ENCODE data around the gene MYMK. TPM values are rescaled to one million over a fixed set of nuclear protein-coding genes. Genes with fewer than 3 reads are reported as not detected.

MYMK gene
- total and polyA plus RNA-seq, 2 experiments from 2014 or later, result not detected

DNA sequence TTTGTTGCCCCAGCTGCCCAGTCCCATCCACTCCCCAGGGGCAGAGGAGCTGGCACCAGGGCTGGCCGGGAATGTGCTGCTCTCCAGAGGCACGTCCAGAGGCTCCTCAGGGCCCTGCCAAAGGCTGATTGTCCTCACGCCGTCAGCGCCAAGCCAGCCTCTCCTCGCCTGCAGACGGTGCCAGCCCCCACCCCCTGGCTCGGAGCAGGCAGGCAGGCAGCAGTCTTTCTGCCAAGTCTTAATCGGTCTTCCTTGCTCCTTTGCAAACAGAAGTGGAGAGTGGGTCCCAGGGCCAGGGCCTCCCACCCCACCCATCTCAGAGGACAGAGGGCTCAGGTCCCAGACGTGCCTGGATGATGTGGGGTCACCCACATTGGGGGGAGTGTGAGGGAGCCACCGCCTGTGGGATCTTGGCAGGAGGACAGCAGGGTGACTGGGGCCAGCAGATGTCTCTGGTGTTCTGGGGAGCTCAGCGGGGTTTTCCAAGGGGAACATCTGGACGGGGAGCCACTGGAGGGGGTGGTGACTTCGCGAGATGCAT lies 48.1 kb upstream of the MYMK start:
- no peak for TF ChIP-seq NANOG (IDR thresholded peaks at IDR 0.05; ENCODE audit: borderline replicate concordance)
- TF ChIP-seq POLR2AphosphoS5 (IDR thresholded peaks at IDR 0.05; ENCODE audit: low read depth), result no peak
- TF ChIP-seq ZNF331 (CRISPR knock-in tag; IDR thresholded peaks at IDR 0.05; ENCODE audit: low read depth), result no peak
- no peak for TF ChIP-seq REST (IDR thresholded peaks at IDR 0.05; ENCODE audit: unreplicated experiment)
- no peak for TF ChIP-seq ETS1 (IDR thresholded peaks at IDR 0.05)
- no peak for TF ChIP-seq JUNB (IDR thresholded peaks at IDR 0.05; ENCODE audit: unreplicated experiment)
- no peak for TF ChIP-seq EZH2phosphoT487 (IDR thresholded peaks at IDR 0.05; ENCODE audit: unreplicated experiment)
- TF ChIP-seq STAT1 (IDR thresholded peaks at IDR 0.05; ENCODE audit: unreplicated experiment), result no peak
- no peak for TF ChIP-seq CTCF (conservative IDR thresholded peaks at IDR 0.05; ENCODE audit: low read depth in 2 of 2)
- TF ChIP-seq, protein P1, sequence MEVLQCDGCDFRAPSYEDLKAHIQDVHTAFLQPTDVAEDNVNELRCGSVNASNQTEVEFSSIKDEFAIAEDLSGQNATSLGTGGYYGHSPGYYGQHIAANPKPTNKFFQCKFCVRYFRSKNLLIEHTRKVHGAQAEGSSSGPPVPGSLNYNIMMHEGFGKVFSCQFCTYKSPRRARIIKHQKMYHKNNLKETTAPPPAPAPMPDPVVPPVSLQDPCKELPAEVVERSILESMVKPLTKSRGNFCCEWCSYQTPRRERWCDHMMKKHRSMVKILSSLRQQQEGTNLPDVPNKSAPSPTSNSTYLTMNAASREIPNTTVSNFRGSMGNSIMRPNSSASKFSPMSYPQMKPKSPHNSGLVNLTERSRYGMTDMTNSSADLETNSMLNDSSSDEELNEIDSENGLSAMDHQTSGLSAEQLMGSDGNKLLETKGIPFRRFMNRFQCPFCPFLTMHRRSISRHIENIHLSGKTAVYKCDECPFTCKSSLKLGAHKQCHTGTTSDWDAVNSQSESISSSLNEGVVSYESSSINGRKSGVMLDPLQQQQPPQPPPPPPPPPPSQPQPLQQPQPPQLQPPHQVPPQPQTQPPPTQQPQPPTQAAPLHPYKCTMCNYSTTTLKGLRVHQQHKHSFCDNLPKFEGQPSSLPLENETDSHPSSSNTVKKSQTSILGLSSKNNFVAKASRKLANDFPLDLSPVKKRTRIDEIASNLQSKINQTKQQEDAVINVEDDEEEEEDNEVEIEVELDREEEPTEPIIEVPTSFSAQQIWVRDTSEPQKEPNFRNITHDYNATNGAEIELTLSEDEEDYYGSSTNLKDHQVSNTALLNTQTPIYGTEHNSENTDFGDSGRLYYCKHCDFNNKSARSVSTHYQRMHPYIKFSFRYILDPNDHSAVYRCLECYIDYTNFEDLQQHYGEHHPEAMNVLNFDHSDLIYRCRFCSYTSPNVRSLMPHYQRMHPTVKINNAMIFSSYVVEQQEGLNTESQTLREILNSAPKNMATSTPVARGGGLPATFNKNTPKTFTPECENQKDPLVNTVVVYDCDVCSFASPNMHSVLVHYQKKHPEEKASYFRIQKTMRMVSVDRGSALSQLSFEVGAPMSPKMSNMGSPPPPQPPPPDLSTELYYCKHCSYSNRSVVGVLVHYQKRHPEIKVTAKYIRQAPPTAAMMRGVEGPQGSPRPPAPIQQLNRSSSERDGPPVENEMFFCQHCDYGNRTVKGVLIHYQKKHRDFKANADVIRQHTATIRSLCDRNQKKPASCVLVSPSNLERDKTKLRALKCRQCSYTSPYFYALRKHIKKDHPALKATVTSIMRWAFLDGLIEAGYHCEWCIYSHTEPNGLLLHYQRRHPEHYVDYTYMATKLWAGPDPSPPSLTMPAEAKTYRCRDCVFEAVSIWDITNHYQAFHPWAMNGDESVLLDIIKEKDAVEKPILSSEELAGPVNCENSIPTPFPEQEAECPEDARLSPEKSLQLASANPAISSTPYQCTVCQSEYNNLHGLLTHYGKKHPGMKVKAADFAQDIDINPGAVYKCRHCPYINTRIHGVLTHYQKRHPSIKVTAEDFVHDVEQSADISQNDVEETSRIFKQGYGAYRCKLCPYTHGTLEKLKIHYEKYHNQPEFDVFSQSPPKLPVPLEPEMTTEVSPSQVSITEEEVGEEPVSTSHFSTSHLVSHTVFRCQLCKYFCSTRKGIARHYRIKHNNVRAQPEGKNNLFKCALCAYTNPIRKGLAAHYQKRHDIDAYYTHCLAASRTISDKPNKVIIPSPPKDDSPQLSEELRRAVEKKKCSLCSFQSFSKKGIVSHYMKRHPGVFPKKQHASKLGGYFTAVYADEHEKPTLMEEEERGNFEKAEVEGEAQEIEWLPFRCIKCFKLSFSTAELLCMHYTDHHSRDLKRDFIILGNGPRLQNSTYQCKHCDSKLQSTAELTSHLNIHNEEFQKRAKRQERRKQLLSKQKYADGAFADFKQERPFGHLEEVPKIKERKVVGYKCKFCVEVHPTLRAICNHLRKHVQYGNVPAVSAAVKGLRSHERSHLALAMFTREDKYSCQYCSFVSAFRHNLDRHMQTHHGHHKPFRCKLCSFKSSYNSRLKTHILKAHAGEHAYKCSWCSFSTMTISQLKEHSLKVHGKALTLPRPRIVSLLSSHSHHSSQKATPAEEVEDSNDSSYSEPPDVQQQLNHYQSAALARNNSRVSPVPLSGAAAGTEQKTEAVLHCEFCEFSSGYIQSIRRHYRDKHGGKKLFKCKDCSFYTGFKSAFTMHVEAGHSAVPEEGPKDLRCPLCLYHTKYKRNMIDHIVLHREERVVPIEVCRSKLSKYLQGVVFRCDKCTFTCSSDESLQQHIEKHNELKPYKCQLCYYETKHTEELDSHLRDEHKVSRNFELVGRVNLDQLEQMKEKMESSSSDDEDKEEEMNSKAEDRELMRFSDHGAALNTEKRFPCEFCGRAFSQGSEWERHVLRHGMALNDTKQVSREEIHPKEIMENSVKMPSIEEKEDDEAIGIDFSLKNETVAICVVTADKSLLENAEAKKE (CRISPR knock-in tag; IDR thresholded peaks at IDR 0.05), result no peak
- no peak for TF ChIP-seq EZH2 (IDR thresholded peaks at IDR 0.05; ENCODE audit: low read depth, unreplicated experiment)
- TF ChIP-seq CREB1 (CRISPR knock-in tag; IDR thresholded peaks at IDR 0.05; ENCODE audit: low read depth), result no peak
- TF ChIP-seq ZNF114 (CRISPR knock-in tag; IDR thresholded peaks at IDR 0.05), result no peak
- no peaks in the 10 kb centered on the region for H4K20me1 ChIP-seq (replicated peaks; ENCODE audit: insufficient read depth)
- Mint-ChIP-seq H3K4me1 (peaks cover 19% of the 10 kb centered on the region), H3K36me3 (ENCODE audit: low read depth) (no peaks in the 10 kb centered on the region; the same call in 2 of the 3 replicates), H3K4me3 (no peak overlapping the region), H3K27me3 (ENCODE audit: insufficient read depth, low read depth, poor library complexity) (peaks cover 12% of the 10 kb centered on the region), H3K27ac (no peak overlapping the region), H3K9me3 (no peaks in the 10 kb centered on the region)
- H3K4me3 ChIP-seq, result no peak overlapping the region
- no peaks in the 10 kb centered on the region for H3K27me3 ChIP-seq (ENCODE audit: insufficient read depth)
- H2AFZ ChIP-seq, result no peak overlapping the region
- no peak for ATAC-seq
- H3K9me2 ChIP-seq (ENCODE audit: insufficient read depth), result no peaks in the 10 kb centered on the region
- H3F3A ChIP-seq (replicated peaks; ENCODE audit: low read depth), result no peaks in the 10 kb centered on the region
- H3K79me2 ChIP-seq (replicated peaks; ENCODE audit: insufficient read depth), result no peaks in the 10 kb centered on the region
- H3K27ac ChIP-seq (ENCODE audit: low read depth), result no peak overlapping the region
- no peaks in the 10 kb centered on the region for H3K36me3 ChIP-seq (ENCODE audit: insufficient read depth)
- no peak overlapping the region for H3K4me2 ChIP-seq
- H3K4me1 ChIP-seq (ENCODE audit: insufficient read depth), result no peaks in the 10 kb centered on the region
- no peak for DNase-seq (ENCODE audit: low spot score)

Data from GM23338 (cell line).